Peyer's patch (tissue), 4 donors: ENCODE data around the gene TIMP1. TPM values are rescaled to one million over a fixed set of nuclear protein-coding genes. Genes with fewer than 3 reads are reported as not detected.
A peak's percentile ranks its signal among the peaks of the same experiment; 100 is the strongest.

Source experiments
- DNase-seq, 3 donors: peaks; one replicate each; pipeline ENCODE4 v3.0.0-alpha.2; 2017 to 2019
- H3K27ac ChIP-seq, 4 donors: fragments of 200-600 bp; sonication (generic); one replicate each; pipeline ENCODE4 v1.5.1; 2016 to 2019
- H3K27me3 ChIP-seq, 2 donors: fragments of 200-600 bp; sonication (generic); one replicate each; pipeline ENCODE4 v1.5.1; 2019
- H3K36me3 ChIP-seq, 3 donors: fragments of 200-600 bp; sonication (generic); one replicate each; pipeline ENCODE4 v1.5.1; 2016 to 2019
- H3K4me1 ChIP-seq, 4 donors: fragments of 200-600 bp; sonication (generic); one replicate each; pipeline ENCODE4 v1.5.1; 2016 to 2019
- H3K4me3 ChIP-seq, 4 donors: fragments of 200-600 bp; sonication (generic); 1 replicate in 3 of 4; 2 replicates in 1 of 4; pipeline ENCODE4 v1.5.1; 2016 to 2019; ENCODE audit warnings: mild to moderate bottlenecking in 1 of 4
- H3K9me3 ChIP-seq, 4 donors: fragments of 200-600 bp; sonication (generic); one replicate each; pipeline ENCODE4 v1.5.1; 2016 to 2019; ENCODE audit warnings: mild to moderate bottlenecking in 1 of 4
- CTCF ChIP-seq, 6 experiments: fragments of 450-650 bp in 4 of 6; fragments of 200-600 bp in 2 of 6; sonication (generic) in 1 of 6; IDR thresholded peaks; one replicate each; pipeline ENCODE4 v1.5.1; 2017 to 2019; ENCODE audit warnings: antibody characterized with exemption in 6 of 6, mild to moderate bottlenecking in 3 of 6, moderate library complexity in 1 of 6
- POLR2A ChIP-seq, 2 donors: fragments of 450-650 bp; IDR thresholded peaks; one replicate each; pipeline ENCODE4 v1.5.1; 2017; ENCODE audit warnings: antibody characterized with exemption in 2 of 2, mild to moderate bottlenecking in 2 of 2, moderate library complexity in 2 of 2
- total RNA-seq, 4 donors: library from RNA; depleted of rRNA; stranded (reverse); fragments of >200 nt; gene quantifications; one replicate each; pipeline ENCODE4 v1.1.0, GENCODE V29; 2016

TIMP1 gene
- total RNA-seq, 4 donors from 2014 or later, result 22.5 to 80.0 (median 39.7) TPM

- no peak for DNase-seq
- no peaks in the 10 kb centered on the region for H3K36me3 ChIP-seq
- no peaks in the 10 kb centered on the region for H3K9me3 ChIP-seq
- H3K4me3 ChIP-seq, result no peak overlapping the region
- no peak overlapping the region for H3K27ac ChIP-seq
- no peaks in the 10 kb centered on the region for H3K27me3 ChIP-seq
- H3K4me1 ChIP-seq, result no peaks in the 10 kb centered on the region
- TF ChIP-seq POLR2A (IDR thresholded peaks at IDR 0.05) (no peak), CTCF (IDR thresholded peaks at IDR 0.05) (no peak)
These were observed 23.8 kb upstream of the TIMP1 start for GRCh38 chrX:47558436-47558835.

GRCh38 chrX:47560179-47560933 lies 21.9 kb upstream of the TIMP1 start:
- Histone ChIP-seq H3K4me3 (peak overlapping the region; percentile 54 to 78 (median 60)), H3K27ac (peak overlapping the region; percentile 90 to 94 (median 92)), H3K36me3 (peaks cover 0 to 14% (median 0%) of the 10 kb centered on the region in 3 donors), H3K4me1 (no peaks in the 10 kb centered on the region), H3K9me3 (no peaks in the 10 kb centered on the region), H3K27me3 (no peaks in the 10 kb centered on the region)
- no peak for DNase-seq
- TF ChIP-seq CTCF (IDR thresholded peaks at IDR 0.05), result no peak
- no peak for TF ChIP-seq POLR2A (IDR thresholded peaks at IDR 0.05)

- Histone ChIP-seq H3K4me1 (no peaks in the 10 kb centered on the region), H3K27ac (peak within 1 kb of the TSS; percentile 90 to 94 (median 92)), H3K4me3 (peak within 1 kb of the TSS; percentile 54 to 78 (median 60)), H3K27me3 (no peaks in the 10 kb centered on the region), H3K9me3 (no peaks in the 10 kb centered on the region), H3K36me3 (peaks cover 0 to 17% (median 0%) of the 10 kb centered on the region in 3 donors)
- TF ChIP-seq POLR2A (IDR thresholded peaks at IDR 0.05) (peak in 1 of 2 donors; percentile 17), CTCF (IDR thresholded peaks at IDR 0.05) (no peak)
- DNase-seq, result peak; percentile 91 to 98 (median 93)
These were observed 21.1 kb upstream of the TIMP1 start, which contains the start of gene ARAF for GRCh38 chrX:47560934-47561658. TSS of gene ARAF (plus strand) at chrX:47561205. CDS start at chrX:47562968, 1,763 bp downstream.

GRCh38 chrX:47561659-47562151 lies 20.5 kb upstream of the TIMP1 start:
- no peaks in the 10 kb centered on the region for H3K4me1 ChIP-seq
- H3K4me3 ChIP-seq, result peak overlapping the region; percentile 54 to 78 (median 60)
- peaks cover 0 to 22% (median 0%) of the 10 kb centered on the region in 3 donors for H3K36me3 ChIP-seq
- H3K27me3 ChIP-seq, result no peaks in the 10 kb centered on the region
- no peaks in the 10 kb centered on the region for H3K9me3 ChIP-seq
- no peak for TF ChIP-seq POLR2A (IDR thresholded peaks at IDR 0.05)
- TF ChIP-seq CTCF (IDR thresholded peaks at IDR 0.05), result no peak
- no peak for DNase-seq
- H3K27ac ChIP-seq, result peak overlapping the region; percentile 90 to 94 (median 92)

GRCh38 chrX:47562615-47563243 lies 19.5 kb upstream of the TIMP1 start:
- no peak for DNase-seq
- H3K4me1 ChIP-seq, result no peaks in the 10 kb centered on the region
- TF ChIP-seq CTCF (IDR thresholded peaks at IDR 0.05) (peak in 2 of 6 experiments; percentile 13 to 23), POLR2A (IDR thresholded peaks at IDR 0.05) (no peak)
- no peaks in the 10 kb centered on the region for H3K9me3 ChIP-seq
- H3K27me3 ChIP-seq, result no peaks in the 10 kb centered on the region
- no peak overlapping the region for H3K4me3 ChIP-seq
- H3K27ac ChIP-seq, result no peak overlapping the region
- H3K36me3 ChIP-seq, result peaks cover 0 to 22% (median 0%) of the 10 kb centered on the region in 3 donors
